GM19099 (cell line): ENCODE data around the gene KCNMB1.

Source experiments
- POLR2A ChIP-seq: IDR thresholded peaks from 3 replicates; pipeline ENCODE4 v1.6.1; 2011; ENCODE audit warnings: low read depth; ENCODE audit not compliant: insufficient read length; ENCODE audit errors: extremely low read depth

The KCNMB1 gene

DNA sequence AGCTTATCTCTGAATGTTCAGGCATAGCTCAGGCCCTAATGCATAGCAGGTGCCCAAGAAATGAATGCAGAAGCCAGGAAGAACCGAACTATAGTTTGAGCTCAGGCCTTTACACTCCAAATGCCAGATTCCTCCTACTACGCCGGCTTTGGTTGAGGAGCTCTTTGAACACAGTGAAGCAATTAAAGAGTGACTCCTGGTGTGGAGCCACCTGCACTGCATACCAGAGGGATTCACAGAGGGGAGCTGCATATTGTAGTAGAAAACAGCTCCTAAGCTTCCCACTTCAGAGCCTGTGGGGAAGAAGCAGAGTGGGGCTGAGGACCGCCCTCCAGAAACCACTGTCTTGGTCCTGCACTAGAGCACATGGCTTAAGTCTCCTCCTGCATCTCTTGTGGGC is 14.5 kb upstream of the KCNMB1 start:
- TF ChIP-seq POLR2A: no peak

- TF ChIP-seq POLR2A: no peak
Measured at GRCh38 chr5:170402508-170402907, 13.3 kb upstream of the KCNMB1 start.

DNA sequence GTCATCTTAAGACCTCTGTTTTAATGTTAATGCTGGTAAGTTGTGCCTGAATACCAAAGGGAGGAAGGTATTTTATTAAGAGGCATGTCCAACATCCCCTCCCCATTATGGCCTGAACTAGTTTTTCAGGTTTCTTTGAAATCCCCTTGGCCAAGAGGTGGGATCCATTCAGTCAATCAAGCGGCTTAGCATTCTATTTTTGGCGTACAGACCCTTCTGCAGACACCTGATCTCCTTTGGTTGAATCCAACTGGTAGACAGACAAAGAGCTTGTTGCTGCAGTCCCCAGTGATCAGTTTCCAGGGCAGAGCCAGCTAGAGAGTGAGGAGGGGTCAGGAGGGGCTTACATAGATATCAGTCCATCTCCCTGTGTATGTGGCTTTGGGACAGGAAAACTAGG is 7.9 kb upstream of the KCNMB1 start:
- TF ChIP-seq POLR2A: no peak

- TF ChIP-seq POLR2A: no peak
Measured at GRCh38 chr5:170393958-170394357, 4.8 kb upstream of the KCNMB1 start.

- no peak for TF ChIP-seq POLR2A
Measured at GRCh38 chr5:170393235-170393634, 4.1 kb upstream of the KCNMB1 start.

GRCh38 chr5:170390472-170390871 is 1.3 kb upstream of the KCNMB1 start:
- no peak for TF ChIP-seq POLR2A

DNA sequence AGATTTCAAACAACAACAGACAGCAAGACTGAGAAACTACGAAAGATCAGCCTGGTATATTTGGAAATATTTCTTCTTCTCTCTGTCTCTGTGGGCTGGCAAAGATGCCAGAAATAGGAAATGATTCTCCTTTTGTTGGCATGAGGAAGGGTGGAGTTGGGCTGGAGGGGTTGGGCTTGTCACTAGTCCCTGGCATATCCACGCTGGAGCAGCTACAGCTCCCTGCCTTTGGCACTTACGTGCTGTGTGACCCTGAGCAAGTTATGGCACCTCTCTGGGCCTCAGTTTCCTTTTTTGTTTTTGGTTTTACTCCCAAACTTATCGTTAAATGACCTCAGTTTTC is 354 bp upstream of the KCNMB1 start:
- no peak for TF ChIP-seq POLR2A

- TF ChIP-seq POLR2A: no peak
Measured at GRCh38 chr5:170387775-170388639, 1.2 kb downstream of the KCNMB1 start.

GRCh38 chr5:170386743-170387395 is 2.3 kb downstream of the KCNMB1 start:
- TF ChIP-seq POLR2A: no peak

GRCh38 chr5:170383227-170383626 is 5.9 kb downstream of the KCNMB1 start:
- no peak for TF ChIP-seq POLR2A

GRCh38 chr5:170382790-170383189 is 6.4 kb downstream of the KCNMB1 start:
- TF ChIP-seq POLR2A: no peak

DNA sequence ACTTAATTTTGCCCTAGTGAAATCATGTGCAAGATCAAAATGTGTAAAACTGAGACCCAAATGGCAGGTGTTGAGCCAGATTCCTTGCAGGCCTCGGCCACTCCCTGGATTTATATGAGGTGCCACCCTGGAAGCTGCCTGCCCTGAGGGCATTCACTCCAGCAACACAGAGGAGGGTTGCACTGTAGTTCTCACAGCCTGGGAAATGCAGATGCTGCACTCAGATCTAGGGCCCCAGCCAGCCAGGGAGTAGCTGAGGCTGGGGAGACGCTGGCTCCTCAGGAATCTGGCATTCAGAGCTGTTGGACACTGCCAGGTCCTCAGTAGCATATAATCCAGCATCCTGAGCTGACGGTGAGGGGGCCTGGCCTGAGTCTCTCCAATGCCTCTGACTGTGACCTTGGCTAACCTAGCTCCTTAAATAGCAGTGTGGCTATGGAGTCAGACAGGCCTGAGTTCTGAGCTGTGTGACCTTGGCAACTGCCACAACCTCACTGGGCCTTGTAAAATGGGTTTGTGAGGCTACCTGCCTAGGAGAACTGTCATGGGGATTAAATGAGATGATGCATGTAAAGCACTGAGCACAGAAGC is 8.7 kb downstream of the KCNMB1 start:
- TF ChIP-seq POLR2A: no peak

- TF ChIP-seq POLR2A: no peak
Measured at GRCh38 chr5:170378740-170379139, 10.4 kb downstream of the KCNMB1 start.

DNA sequence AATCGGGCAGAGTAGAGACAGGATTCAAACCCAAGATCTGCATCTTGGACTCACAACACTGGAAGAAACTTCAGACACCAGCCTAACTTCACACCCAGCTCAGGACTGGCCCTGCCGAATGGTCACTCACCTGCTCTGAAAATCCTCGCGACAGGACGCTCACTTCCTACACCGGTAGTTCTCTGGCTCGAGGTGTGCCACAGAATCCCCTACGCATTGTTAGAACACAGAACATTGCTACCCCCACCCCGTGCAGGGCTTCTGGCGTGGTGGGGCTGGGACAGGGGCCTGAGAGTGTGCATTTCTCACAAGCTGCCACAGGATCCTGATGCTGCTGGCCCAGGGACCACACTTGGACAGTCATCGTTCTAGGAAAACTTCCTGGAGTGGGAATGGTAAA is 12.1 kb downstream of the KCNMB1 start:
- no peak for TF ChIP-seq POLR2A

DNA sequence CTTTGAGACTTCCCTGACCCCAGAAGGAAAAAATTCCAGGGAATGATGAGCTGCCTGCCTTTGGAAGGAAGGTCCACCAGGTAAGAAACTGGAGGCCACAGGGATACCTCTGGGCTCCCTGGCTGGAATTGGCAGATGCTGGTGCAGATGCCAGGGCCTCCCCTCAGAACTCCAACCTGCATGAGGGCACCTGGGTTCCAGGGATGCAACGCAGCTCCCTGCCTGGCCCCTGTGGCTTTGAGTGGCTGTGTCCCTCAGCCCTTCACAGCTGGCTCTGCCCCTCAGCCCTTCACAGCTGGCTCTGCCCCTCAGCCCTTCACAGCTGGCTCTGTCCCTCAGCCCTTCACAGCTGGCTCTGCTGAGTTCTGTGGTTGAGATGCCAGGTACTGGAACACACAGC is 13.9 kb downstream of the KCNMB1 start:
- TF ChIP-seq POLR2A: no peak

GRCh38 chr5:170372971-170373370 is 16.2 kb downstream of the KCNMB1 start:
- TF ChIP-seq POLR2A: no peak
